ENCODE data around the gene HOOK1.
A peak's percentile ranks its signal among the peaks of the same experiment; 100 is the strongest.

HOOK1 gene

DNA sequence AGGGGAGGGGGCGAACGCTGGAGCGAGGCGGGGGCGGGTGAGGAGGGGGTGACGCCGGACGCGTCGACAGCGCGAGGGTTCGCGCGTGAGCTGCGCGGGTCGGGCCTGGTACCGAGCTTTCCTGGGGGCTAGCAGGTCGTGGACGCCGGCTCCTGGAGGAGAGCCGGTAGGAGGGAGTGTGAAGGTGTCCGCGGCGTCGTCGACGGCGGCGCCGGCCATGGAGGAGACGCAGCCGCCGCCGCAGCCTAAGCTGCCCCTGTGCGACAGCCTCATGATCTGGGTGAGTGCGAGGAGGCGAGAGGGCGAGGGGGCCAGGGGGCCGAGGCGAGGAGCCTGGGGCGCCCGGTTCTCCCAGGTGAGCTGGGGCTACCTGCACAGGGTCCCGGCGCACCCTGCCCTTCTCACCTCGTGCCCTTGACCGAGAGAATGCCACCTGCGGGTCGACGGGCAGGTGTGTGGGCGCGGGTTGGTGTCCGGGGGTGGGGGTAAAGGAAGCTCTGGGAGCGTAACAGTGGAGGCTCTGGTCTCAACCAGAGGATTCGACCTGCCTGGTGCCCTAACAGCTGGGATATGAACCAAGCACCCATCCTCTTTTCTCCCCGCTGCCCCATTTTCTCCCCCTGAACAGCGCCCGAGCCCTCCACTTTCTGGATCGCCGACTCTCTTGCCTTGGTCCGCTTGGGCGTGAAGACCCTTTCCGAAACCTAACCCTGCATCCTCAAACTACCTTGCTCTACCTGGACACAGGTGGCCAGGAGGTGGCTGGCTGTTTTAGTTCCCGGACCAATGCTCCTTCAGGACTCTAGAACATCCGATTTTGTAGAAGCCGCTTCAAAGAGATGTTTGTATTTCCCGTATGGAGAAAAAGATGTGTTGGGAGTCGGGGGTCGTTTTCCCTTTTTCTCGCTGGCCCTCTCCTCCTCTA is at the start of gene HOOK1:
Gene HOOK1, plus strand, starts transcription at position 49 of the 925 bp plus-strand sequence. Its CDS starts 169 bp downstream, at position 218.
- no peak for DNase-seq

DNA sequence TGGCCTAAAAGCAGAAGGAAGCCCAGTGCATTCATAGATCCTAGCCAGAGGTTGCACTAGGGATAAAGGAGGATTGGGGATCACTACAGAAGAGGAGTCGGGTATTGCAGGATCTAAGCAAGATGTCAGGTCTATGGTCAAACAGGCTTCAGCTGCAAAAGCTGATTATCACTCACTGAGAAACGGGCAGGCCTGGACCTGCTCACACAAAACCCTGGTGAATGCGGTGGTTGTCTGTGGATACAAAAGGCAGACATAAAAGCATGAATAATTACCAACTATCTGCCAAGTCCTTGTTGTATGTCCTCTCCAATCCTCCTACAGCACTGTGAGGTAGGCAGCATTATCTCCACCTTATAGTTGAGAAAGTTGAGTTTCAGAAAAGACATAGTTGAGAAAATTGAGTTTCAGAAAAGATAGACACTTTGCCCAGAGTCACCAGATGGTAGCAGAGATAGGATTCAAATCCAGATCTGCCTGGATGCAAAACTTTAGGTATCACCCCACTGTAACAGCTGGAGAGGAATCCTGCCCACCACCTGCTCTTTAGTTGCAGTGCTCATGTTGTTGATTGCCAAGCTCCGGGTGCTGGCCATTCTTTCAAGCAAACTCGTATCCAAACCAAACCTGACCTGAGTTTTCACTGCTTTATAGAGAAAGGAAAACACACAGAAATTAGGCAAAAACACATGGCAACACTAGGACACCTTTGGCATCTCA is 49.6 kb upstream of the HOOK1 start:
- no peak for DNase-seq

DNA sequence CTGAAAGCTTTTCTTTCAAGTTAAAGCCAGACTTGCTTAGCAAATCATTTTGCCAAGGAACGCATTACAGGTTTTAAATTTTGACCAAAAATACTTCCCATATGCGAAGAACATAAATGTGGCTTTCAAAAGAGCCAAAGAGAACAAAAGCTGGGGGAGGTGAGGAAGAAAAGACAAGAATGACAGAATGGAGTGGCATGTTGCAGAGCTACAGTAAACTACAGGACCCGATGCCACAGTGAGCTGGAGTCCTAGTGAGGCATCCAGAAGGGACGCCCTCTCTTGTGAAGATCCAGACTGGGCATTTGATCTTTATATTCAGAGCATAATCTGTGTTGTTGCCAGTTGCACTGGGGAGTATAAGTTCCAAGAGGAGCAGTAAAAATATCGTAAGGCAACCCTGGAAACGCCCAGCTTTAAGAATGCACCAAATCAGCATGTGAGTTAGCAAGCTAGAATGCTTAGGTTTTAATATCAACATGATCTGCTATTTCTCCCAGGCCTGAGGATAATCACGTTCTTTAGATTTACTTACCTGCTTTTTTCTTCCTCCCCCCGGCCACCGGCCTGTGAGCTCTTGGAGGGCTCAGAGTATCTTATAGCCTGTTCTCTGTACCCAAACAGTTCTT is 48.4 kb upstream of the HOOK1 start:
- no peak for DNase-seq

DNA sequence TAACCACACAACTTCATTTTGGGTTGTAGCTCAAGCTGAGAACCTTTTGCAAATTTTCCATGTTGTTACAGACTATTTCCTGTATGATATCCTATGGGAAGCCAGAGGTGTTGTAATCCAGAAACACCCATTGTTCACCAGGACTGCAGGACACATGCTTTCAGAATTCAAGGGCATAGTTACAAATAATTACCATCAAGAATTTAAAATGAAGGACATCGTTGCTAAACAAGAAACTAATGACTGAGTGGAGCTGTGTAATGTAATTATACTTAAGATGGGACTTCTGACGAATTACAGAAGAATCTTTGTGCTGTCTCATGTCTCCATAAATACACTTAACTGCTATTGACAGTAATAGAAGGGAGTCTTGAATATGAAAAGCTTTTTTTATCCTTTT is 47.6 kb upstream of the HOOK1 start:
- DNase-seq, result no peak

DNA sequence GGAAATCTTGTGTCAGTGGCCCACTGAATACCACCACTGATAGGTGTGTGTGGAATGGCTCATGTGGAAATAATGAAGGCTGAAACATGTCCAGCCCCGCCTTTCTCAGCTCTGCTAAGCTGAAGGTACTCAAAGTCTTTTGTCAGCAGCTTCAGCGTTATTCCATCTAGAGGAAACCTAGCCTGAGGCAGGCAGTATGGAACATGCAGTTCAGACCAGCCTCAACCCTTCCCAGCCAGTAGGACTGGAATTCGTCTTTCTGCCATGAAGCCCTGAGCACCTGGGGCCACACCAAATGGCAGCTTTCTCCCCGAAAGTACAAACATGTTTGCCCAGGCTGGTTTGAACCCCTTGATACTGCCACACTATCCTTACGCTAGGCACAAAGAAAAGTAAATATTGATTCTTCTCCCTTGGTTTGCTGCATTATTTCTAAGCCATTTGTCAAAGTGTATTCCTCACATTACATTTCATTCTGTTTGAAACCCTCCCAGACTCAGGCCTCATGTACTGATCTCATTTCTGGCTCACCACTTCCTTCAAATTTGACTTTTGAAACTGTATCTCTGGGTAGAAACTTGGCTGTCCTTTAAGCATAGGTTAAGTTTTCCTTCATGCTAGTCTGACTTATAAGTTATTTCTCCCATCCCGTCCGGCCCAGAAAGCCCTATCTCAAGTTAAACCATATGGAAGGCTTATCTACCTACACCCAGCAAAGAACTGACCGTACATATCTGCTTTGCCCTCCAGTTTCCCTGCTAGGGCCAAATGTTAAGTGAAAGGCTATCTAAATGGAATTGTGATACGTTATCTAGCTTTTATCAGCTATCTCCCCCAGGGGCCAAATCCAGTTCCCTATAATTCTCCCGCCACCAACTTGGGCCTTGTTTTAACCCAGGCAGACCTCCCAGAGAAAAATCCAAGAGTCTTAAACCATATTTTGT is 45.7 kb upstream of the HOOK1 start:
- peak; percentile 16 for DNase-seq

DNA sequence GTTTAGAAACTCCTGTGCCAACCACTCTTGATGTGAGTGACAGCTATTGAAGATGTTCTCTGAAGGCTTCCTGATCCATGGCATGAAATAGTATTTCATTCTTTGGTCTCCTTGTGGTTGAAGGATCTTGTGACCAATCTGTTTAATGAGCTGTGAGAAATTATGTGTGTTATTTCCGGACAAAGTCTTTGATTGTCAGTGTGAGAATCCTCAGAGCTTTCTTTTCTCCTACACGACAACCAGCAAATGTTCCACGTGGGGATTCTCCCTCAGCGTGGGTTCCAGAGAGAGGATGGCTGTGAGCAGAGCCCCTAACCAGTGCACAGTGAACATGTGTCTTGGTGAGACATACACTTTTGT is 45.0 kb upstream of the HOOK1 start:
- DNase-seq, result no peak

DNA sequence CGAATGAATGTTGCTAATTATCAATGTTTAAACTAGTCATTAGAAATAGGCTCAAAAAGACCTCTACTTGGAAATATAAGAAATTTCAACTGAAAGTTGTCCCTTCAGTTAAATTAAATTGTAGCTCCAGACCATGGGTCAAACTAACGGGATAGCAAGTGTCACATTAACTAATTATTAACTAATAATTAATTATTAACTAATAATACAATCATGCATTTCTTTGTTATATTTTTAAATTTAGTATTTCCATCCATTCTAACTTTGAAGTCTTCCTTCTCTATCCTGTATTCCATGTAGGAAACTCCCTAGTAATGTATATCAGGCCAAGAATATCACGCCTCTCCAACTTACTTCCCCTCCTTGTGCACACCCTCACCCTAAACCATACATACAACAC is 43.4 kb upstream of the HOOK1 start:
- no peak for DNase-seq

DNA sequence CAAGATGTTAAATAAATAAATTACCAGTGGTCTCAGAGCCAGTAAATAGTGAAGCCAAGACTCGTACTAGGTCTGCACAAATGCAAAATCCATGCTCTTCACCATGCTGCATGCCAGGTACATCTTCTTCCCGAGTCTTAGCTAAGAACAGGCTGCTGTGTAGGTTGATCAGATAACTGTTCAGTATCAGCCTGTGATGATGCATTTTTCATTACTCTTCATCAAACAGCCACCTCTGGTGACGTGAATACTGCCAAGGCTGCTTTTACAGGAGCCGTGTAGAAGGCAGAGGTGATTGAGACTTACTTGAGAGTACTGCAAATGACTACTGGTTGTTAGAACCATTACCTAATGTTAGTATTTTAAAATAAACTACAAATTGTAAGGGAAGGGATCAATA is 39.3 kb upstream of the HOOK1 start:
- no peak for DNase-seq

DNA sequence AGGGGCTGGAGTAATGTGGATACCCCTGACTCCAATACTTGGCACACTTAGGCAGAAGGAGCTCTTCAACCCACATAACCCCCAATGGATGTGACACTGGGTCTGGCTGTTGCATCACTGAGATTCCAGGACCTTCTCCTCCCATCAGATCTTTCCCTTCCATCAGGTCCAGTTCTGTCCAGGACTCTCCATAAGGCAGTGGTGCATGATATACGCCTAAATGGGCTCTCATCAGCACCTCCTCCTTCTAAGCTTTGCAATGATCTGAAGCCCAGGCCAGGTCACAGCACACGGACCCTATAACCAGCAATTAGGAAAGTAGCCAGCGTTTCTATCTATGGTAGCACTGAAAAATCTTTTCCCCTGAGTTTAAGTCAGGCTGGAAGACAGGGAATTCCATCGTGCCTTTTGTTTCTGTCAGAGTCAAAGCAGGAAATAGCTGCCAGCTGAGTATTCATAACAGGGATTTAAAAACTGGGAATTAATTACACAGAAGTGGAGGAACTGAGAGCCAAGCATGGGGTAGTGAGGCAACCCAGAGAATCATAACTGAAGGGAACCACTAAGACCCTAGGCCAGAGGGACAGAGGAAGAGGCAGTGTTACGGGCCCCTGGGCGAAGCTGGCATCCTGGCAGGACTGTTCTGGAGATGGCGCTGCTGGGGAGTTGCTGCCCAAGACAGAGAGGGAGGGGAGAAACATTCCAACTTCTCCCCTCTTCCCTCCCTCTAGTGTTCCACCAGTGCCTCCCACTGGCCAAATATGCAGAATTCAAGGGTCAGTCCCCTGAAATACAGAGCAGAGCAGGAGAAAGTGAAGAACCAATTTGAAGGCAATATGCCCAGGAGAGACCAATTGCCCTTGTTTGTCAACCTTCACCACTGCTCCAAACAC is 37.5 kb upstream of the HOOK1 start:
- no peak for DNase-seq

DNA sequence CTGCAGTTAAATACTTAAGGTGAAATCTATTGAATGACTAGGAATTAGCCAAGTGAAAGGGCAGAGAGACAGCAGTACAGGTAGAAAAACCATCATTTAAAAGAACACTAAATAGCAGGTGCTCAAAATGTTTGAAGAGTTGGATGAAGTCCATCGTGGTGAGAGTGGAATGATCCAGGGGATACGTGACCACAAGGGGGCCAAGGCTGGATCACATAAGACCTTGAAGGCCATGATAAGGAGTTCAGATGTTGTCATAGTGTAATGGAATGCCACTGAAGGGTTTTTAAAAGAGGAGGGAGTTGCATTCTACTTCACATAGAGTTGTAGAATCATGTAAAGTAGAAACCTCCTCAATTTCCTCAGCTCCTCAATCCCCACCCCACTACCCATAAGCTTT is 34.8 kb upstream of the HOOK1 start:
- DNase-seq, result no peak

DNA sequence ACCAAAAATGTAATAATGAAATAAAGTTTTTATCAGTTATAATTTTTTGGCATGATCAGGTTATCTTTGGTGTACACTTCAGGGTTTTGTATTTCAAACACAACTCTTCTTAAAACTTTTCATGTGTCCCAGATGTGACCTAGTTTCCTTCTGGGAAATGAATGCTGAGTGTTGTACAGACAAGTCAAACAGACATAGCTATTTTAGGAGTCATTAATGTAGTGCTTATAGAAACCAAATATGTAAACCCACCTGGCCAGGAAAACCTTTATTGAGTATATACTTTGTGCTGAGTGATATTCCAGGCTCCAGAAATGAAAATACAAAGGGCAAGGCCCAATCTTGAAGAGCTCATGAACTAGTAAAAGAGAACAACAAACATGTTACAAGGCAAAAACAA is 25.9 kb upstream of the HOOK1 start:
- DNase-seq, result no peak

DNA sequence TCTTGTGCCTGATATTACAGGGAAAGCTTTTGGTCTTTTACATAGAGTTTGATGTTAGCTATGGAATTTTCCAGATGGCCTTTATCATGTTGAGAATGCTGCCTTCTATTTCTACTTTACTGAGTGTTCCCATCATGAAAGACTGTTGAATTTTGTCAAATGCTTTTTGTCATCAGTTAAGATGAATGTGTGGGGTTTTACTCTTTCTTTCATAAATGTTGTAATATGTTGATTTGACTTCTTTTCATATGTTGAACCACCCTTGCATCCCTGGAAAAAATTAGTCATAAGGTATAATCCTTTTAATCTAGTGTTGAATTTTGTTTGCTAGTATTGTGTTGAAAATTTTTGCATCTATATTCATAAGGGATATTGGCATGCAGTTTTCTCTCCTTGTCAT is 16.1 kb upstream of the HOOK1 start:
- no peak for DNase-seq

DNA sequence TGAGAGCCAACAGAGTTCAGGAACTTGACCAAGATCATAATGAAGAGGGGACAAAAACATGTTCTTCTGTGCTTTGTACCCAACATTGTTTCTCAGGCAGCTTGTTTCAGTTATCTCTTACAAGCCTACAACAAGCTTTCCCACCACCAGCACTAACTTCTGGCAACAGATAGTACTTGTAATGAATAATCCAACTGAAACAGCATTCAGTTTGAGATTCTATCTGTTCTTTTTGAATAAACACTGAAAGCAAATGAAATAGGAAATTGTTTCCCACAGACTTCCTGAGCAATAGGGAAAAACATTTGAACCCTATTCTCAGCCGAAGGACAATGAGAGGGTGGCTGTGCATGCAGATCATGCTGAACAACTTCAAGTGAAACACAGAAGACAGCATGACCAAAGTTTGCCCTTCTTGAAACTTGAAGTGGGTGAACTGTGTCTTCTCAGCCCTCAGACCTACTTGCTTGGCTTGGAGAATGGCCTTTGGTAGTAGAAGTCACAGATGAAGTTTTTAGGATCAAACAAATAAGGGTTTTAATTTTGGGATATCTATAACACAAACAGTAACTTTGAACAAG is 11.2 kb upstream of the HOOK1 start:
- no peak for DNase-seq

DNA sequence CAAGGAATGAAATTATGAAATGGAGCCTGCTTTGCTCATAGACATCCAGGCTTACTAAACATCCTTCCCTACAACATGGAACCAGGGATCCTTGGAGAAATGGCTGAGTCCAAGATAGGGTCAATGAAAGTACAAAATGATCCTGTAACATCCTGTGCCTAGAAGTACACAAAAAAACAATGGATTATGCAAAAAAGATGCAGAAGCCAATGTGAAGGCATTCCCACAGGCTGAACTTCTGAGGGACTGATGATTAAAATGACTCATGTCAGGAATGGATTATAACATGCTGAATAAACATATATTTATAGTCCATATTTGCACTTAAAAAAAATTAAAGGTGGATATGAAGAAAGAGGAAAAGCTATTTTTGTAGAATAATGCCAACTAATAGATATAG is 10.4 kb upstream of the HOOK1 start:
- DNase-seq, result no peak

DNA sequence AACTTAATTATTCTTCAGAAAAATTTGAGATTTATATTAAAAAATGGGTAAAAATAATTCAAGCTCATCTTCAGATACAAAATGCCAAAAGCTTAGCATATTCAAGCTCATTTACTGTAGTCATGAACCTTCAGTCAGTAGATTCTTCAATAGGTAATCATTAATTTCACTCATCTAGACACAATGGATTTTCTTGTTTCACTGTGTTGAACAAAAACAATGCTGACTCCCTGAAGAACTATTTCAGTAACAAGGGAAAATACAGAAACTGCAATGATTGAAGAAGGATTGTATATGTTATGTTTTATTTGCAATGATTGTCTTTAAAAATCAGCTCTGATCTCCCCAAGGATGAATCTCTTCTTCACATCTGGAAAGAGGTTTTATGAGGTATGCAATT is 9.2 kb upstream of the HOOK1 start:
- DNase-seq, result no peak

DNA sequence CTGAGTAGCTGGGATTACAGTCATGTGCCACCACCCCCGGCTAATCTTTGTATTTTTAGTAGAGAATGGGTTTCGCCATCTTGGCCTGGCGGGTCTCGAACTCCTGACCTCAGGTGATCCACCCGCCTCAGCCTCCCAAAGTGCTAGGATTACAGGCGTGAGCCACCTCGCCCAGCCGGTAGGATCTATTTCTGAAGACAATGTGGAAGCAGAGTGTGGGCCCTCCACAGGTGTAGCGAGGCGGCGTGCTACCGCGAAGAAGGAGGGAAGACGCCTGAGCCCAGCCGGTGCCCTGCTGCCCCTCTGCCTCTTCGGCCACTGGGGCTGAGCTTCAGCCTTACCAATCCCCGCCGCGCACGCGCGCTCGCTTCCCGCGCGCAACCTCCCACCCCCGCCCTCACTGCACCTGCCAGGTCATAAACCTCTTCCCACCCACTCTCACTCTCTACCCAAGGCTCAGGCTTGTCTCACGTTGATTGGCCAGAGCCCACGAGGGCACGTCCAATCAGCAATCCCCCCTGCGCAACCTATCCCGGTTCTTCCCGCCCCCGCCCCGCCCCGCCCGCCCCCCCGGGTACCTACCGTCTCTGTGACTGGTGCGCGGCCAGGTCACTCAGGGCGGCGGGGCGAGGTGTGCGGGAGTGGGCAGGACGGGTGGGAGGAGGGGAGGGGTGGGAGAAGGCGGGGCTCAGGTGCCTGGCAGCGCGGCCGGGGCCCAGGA is 409 bp upstream of the HOOK1 start:
- DNase-seq, result peak; percentile 78

DNA sequence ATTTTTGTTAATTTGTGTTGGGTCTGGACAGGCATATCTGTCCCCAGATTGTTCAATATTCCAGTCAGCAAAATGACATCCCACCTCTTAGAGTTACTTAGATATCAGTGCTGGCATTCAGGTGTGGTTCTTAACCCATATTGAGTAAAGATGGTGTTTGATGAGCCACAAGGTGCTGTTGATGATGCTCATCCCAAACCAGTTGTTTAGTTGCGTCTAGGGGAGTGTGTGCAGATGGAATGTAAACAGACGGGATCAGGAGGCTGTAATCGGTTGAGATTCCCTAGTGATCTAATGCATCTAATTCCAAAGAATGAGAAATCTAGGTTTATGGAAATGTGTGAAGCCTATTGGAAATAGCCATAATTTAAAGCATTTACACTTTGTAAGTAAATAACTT is 1.1 kb downstream of the HOOK1 start:
- no peak for DNase-seq

DNA sequence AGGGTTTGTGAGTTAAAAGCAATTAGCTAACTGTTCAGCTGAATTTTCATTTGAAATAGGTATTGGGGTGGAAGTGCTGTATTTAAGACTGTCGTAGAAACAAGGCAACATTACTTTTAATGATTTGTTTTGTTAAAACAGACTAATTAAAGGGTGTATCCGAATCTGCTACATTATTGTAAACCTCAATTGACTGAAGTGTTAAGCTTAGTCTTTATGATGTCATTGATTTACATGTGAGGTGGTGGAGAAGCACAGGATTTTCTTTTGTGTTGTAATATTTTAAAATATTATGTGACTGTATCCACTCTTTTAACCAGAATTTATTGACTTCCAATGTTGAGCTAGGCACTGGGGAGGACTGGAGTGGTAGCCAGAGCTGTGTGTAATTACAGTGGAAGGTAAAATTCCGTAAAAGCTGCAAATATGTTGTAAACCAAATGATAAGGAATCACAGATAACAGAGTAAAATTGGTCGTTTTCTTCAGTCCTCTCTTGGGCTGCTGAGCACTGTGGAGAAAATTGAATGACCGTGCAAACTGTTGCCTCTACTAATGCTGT is 1.6 kb downstream of the HOOK1 start:
- no peak for DNase-seq

DNA sequence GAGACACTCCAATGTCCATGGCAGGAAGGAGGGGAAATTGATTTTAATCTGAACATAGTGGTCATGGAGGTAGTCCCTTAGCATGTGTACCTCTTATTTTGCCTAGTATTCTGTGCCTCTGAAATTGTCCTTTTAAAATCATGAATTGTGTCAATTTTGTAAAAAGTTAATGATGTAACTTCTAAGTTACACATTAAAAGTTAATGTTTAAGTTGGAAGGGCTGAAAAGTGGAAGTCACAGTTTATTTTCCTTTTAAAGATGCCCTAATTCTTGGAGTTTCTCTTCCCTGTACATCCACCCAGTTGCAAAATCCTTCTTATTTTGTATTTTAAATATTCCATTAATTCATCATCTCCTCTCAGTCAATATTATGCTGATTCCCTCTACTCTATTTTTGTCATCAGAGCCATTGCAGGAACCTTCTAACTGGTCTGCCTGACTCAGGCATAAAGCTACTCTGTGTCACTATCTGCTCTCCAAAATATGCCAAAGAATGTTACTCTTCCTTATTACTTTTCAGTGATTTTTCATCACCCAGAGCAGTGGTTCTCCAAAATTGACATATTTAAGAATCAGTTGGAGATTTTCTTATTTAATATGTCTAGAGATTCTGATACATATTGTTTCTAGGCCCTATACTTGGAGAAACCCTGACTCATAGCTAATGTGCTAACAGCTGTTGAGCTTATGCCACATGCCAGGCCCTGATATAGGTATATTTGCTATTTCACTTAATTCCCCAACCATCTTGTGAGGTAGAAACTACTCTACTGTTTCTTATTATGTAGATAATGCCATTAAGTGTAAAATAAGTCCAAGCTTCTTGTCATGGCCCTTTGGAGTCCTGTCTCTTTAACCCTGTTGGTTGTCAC is 5.1 kb downstream of the HOOK1 start:
- no peak for DNase-seq
